ENCODE measurements around the gene NOXO1. TPM values are rescaled to one million over a fixed set of nuclear protein-coding genes. Genes with fewer than 3 reads are reported as not detected.
A peak's percentile ranks its signal among the peaks of the same experiment; 100 is the strongest.

Gene NOXO1
- total RNA-seq, 1 donor from 2014 or later, result not detected

GRCh38 chr16:1933097-1933661, 48.1 kb downstream of the NOXO1 start:
- ATAC-seq, result no peak
- no peak for DNase-seq (ENCODE audit: low spot score)
- intact Hi-C loops (cut with DNase I), result no loop called here

- intact Hi-C loops (cut with DNase I), result no loop called here
- no peak for ATAC-seq
- DNase-seq (ENCODE audit: low spot score), result no peak
Measured at GRCh38 chr16:1932050-1933028, 48.9 kb downstream of the NOXO1 start.

- DNase-seq (ENCODE audit: low spot score) (no peak), ATAC-seq (no peak)
- intact Hi-C loops (cut with DNase I), result no loop called here
Measured at GRCh38 chr16:1930338-1930720, 50.9 kb downstream of the NOXO1 start.

GRCh38 chr16:1929578-1930337, 51.5 kb downstream of the NOXO1 start:
- ATAC-seq (peak; percentile 91), DNase-seq (ENCODE audit: low spot score) (peak; percentile 94)
- intact Hi-C loops (cut with DNase I), result loop anchor here (5.0 kb wide), 1 partner anchor 67 kb away; no protein-coding TSS in a partner anchor

- ATAC-seq (peak; percentile 45), DNase-seq (ENCODE audit: low spot score) (no peak)
- intact Hi-C loops (cut with DNase I), result loop anchor here (5.0 kb wide), 1 partner anchor 67 kb away; no protein-coding TSS in a partner anchor
Measured at GRCh38 chr16:1929105-1929504, 52.2 kb downstream of the NOXO1 start.

Other genes starting within 250 kb of the NOXO1 start
- gene NME3, start 209.9 kb downstream of the NOXO1 start, total RNA-seq, result 50.1 TPM
- gene EME2, start 208.7 kb downstream of the NOXO1 start, total RNA-seq, result 15.3 TPM
- gene MRPS34, start 208.3 kb downstream of the NOXO1 start, total RNA-seq, result 42.7 TPM
- gene SPSB3, start 198.9 kb downstream of the NOXO1 start, total RNA-seq, result 35.3 TPM
- 28.0 TPM for gene NUBP2, start 198.5 kb downstream of the NOXO1 start, total RNA-seq
- 0.22 TPM for gene IGFALS, start 187.8 kb downstream of the NOXO1 start, total RNA-seq
- 73.4 TPM for gene HAGH, start 154.6 kb downstream of the NOXO1 start, total RNA-seq
- 13.8 TPM for gene FAHD1, start 154.3 kb downstream of the NOXO1 start, total RNA-seq
- not detected for gene MEIOB, start 109.3 kb downstream of the NOXO1 start, total RNA-seq
- gene HS3ST6, start 63.1 kb downstream of the NOXO1 start, total RNA-seq, result not detected
- 16.0 TPM for gene MSRB1, start 38.3 kb downstream of the NOXO1 start, total RNA-seq
- not detected for gene RPL3L, start 26.8 kb downstream of the NOXO1 start, total RNA-seq
- gene NDUFB10, start 21.9 kb downstream of the NOXO1 start, total RNA-seq, result 85.8 TPM
- gene RPS2, start 16.6 kb downstream of the NOXO1 start, total RNA-seq, result 990 TPM
- not detected for gene RNF151, start 14.6 kb downstream of the NOXO1 start, total RNA-seq
- gene TBL3, start 9.4 kb downstream of the NOXO1 start, total RNA-seq, result 21.8 TPM
- gene GFER, start 2.7 kb upstream of the NOXO1 start, total RNA-seq, result 15.5 TPM
- 0.76 TPM for gene SYNGR3, start 8.5 kb upstream of the NOXO1 start, total RNA-seq
- gene ZNF598, start 28.4 kb upstream of the NOXO1 start, total RNA-seq, result 34.5 TPM
- 0.36 TPM for gene NPW, start 38.3 kb upstream of the NOXO1 start, total RNA-seq
- gene NHERF2, start 45.4 kb upstream of the NOXO1 start, total RNA-seq, result 107 TPM
- 21.8 TPM for gene NTHL1, start 66.4 kb upstream of the NOXO1 start, total RNA-seq
- 156 TPM for gene TSC2, start 66.5 kb upstream of the NOXO1 start, total RNA-seq
- 159 TPM for gene PKD1, start 154.4 kb upstream of the NOXO1 start, total RNA-seq
- 0.40 TPM for gene RAB26, start 167.2 kb upstream of the NOXO1 start, total RNA-seq
- 44.8 TPM for gene TRAF7, start 174.3 kb upstream of the NOXO1 start, total RNA-seq
- 1.6 TPM for gene CASKIN1, start 215.1 kb upstream of the NOXO1 start, total RNA-seq
- 21.8 TPM for gene MLST8, start 224.0 kb upstream of the NOXO1 start, total RNA-seq
- gene BRICD5, start 229.4 kb upstream of the NOXO1 start, total RNA-seq, result 9.9 TPM
- 11.8 TPM for gene PGP, start 233.4 kb upstream of the NOXO1 start, total RNA-seq
- 22.3 TPM for gene E4F1, start 242.1 kb upstream of the NOXO1 start, total RNA-seq